Suprapubic skin (tissue), 4 donors: Measurements from ENCODE around the gene CEP41. TPM values are rescaled to one million over a fixed set of nuclear protein-coding genes. Genes with fewer than 3 reads are reported as not detected.
"Not testable (repeated sequence)": the region's sequence is repeated elsewhere in the genome, so short reads cannot be mapped to it uniquely, and the experiment has no call there.

Source experiments
- DNase-seq, 2 donors: peaks; one replicate each; pipeline ENCODE4 v3.0.0-alpha.2; 2019; ENCODE audit warnings: low spot score in 2 of 2
- H3K27ac ChIP-seq: fragments of 200-600 bp; sonication (generic); one replicate; pipeline ENCODE4 v1.5.1; 2019
- H3K27me3 ChIP-seq: fragments of 200-600 bp; sonication (generic); one replicate; pipeline ENCODE4 v1.5.1; 2019
- H3K36me3 ChIP-seq: fragments of 200-600 bp; sonication (generic); one replicate; pipeline ENCODE4 v1.5.1; 2019
- H3K4me1 ChIP-seq: fragments of 200-600 bp; sonication (generic); one replicate; pipeline ENCODE4 v1.5.1; 2019
- H3K4me3 ChIP-seq: fragments of 200-600 bp; sonication (generic); one replicate; pipeline ENCODE4 v1.5.1; 2019; ENCODE audit warnings: mild to moderate bottlenecking
- H3K9me3 ChIP-seq: fragments of 200-600 bp; sonication (generic); one replicate; pipeline ENCODE4 v1.5.1; 2019
- EP300 ChIP-seq: sonication (generic); formaldehyde crosslinking; IDR thresholded peaks from one replicate; pipeline ENCODE4 v1.6.1; 2017; ENCODE audit warnings: antibody characterized with exemption
- POLR2A ChIP-seq, 2 donors: fragments of 450-650 bp; IDR thresholded peaks; one replicate each; pipeline ENCODE4 v1.6.1; 2017; ENCODE audit warnings: antibody characterized with exemption in 2 of 2, mild to moderate bottlenecking in 2 of 2, moderate library complexity in 2 of 2
- POLR2AphosphoS5 ChIP-seq, 3 donors: sonication (generic); formaldehyde crosslinking; IDR thresholded peaks; one replicate each; pipeline ENCODE4 v1.6.1; 2017; ENCODE audit warnings: antibody characterized with exemption in 3 of 3
- WGBS: methylation state at CpG from one replicate; pipeline ENCODE4 v1.1.5; 2018; 5-methylcytosine and 5-hydroxymethylcytosine counted together
- total RNA-seq, 4 donors: library from RNA; depleted of rRNA; stranded (reverse); fragments of >200 nt; gene quantifications; one replicate each; pipeline ENCODE4 v1.1.0, GENCODE V29; 2016
- TF ChIP-seq, protein P1 (sequence below), 2 donors: fragments of 200-600 bp in 1 of 2; fragments of 450-650 bp in 1 of 2; sonication (generic) in 1 of 2; IDR thresholded peaks; one replicate each; pipeline ENCODE4 v1.5.1; 2016 to 2019; ENCODE audit warnings: antibody characterized with exemption in 2 of 2, mild to moderate bottlenecking in 1 of 2, moderate library complexity in 1 of 2

CEP41 gene
- total RNA-seq, 4 donors from 2014 or later: 1.1 to 4.6 (median 4.2) TPM

DNA sequence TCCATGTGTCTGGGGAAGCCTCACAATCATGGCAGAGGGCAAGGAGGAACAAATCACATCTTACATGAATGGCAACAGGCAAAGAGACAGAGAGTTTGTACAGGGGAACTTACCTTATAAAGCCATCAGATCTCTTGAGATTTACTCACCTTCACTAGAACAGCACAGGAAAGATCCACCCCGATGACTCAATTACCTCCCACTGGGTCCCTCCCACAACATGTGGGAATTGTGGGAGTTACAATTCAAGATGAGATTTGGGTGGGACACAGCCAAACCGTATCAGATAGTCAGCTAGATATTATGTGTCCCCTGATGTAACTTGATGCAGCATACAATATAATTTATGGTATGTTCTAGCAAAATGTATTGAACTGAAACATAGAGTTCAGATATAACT is 14.1 kb upstream of the CEP41 start:
- TF ChIP-seq POLR2A (IDR thresholded peaks at IDR 0.05) (no peak), EP300 (no peak), POLR2AphosphoS5 (IDR thresholded peaks at IDR 0.05) (no peak)
- TF ChIP-seq, protein P1, sequence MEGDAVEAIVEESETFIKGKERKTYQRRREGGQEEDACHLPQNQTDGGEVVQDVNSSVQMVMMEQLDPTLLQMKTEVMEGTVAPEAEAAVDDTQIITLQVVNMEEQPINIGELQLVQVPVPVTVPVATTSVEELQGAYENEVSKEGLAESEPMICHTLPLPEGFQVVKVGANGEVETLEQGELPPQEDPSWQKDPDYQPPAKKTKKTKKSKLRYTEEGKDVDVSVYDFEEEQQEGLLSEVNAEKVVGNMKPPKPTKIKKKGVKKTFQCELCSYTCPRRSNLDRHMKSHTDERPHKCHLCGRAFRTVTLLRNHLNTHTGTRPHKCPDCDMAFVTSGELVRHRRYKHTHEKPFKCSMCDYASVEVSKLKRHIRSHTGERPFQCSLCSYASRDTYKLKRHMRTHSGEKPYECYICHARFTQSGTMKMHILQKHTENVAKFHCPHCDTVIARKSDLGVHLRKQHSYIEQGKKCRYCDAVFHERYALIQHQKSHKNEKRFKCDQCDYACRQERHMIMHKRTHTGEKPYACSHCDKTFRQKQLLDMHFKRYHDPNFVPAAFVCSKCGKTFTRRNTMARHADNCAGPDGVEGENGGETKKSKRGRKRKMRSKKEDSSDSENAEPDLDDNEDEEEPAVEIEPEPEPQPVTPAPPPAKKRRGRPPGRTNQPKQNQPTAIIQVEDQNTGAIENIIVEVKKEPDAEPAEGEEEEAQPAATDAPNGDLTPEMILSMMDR (IDR thresholded peaks at IDR 0.05): no peak
- no peaks in the 10 kb centered on the region for H3K36me3 ChIP-seq
- WGBS: 66% methylated on average over 2 of the region's 2 CpGs
- no peaks in the 10 kb centered on the region for H3K4me1 ChIP-seq
- H3K27ac ChIP-seq: no peak overlapping the region
- H3K27me3 ChIP-seq: no peaks in the 10 kb centered on the region
- peaks cover 9% of the 10 kb centered on the region for H3K9me3 ChIP-seq
- no peak for DNase-seq
- no peak overlapping the region for H3K4me3 ChIP-seq

DNA sequence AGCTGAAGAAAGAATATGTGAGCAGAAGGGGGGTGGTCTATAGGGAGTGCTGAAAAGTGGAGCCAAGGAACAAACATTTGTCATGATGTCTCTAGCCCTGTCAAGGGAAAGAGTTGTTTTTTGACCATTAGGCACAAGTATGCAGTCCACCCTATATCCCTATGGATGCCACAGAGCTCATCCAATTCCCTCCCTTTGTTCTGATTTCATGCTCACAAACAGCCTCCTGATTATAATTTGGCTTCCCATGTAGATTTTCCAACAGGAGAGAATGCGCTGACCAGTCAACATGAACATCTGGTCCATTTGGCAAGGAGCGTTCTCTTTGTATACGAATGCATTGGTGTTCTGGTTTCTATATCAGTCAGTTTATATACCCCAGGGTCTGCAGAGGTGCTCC is 12.1 kb upstream of the CEP41 start:
- Histone ChIP-seq H3K9me3 (peaks cover under 1% of the 10 kb centered on the region), H3K27me3 (no peaks in the 10 kb centered on the region), H3K27ac (no peak overlapping the region), H3K4me1 (no peaks in the 10 kb centered on the region), H3K36me3 (no peaks in the 10 kb centered on the region), H3K4me3 (no peak overlapping the region)
- TF ChIP-seq EP300: no peak
- TF ChIP-seq POLR2A (IDR thresholded peaks at IDR 0.05): no peak
- no peak for TF ChIP-seq POLR2AphosphoS5 (IDR thresholded peaks at IDR 0.05)
- TF ChIP-seq, protein P1 (IDR thresholded peaks at IDR 0.05): no peak
- no peak for DNase-seq
- 61% methylated on average over 3 of the region's 3 CpGs for WGBS

DNA sequence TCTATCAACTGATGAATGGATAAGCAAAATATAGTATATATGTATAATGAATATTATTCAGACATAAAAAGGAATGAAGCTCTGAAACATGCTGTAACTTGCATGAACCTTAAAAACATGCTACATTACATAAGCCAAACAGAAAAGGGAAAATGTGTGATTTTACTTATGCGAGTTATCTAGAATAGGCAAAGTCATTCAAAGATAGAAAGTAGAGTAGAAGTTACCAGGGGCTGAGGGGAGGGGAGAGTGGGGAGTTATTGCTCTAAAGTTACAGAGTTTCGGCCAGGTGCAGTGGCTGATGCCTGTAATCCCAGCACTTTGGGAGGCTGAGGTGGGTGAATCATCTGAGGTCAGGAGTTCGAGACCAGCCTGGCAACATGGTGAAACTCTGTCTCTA is 10.5 kb upstream of the CEP41 start:
- not testable (repeated sequence) for DNase-seq, H3K36me3 ChIP-seq, H3K27ac ChIP-seq, H3K4me1 ChIP-seq, H3K4me3 ChIP-seq, H3K27me3 ChIP-seq, H3K9me3 ChIP-seq
- 86% methylated on average over 3 of the region's 3 CpGs for WGBS

DNA sequence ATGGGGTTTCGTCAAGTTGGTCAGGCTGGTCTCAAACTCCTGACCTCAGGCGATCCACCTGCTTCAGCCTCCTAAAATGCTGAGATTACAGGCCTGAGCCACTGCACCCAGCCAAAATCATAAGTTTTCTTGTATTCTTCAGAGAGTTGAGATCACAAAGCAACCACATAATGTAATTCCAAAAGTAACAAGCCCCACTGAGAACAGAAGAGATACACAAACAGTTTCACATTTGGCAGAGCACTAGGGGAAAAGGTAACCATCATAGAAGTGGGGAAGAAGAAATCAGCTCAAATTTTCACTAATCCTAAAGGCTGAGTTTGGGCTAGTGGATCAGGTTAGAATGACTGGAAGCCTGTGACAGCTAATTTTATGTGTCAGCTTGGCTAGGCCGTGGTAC is 5.4 kb upstream of the CEP41 start:
- no peak for TF ChIP-seq POLR2A (IDR thresholded peaks at IDR 0.05)
- TF ChIP-seq, protein P1 (IDR thresholded peaks at IDR 0.05): no peak
- no peak for TF ChIP-seq POLR2AphosphoS5 (IDR thresholded peaks at IDR 0.05)
- TF ChIP-seq EP300: no peak
- Histone ChIP-seq H3K4me3 (no peak overlapping the region), H3K36me3 (no peaks in the 10 kb centered on the region), H3K27me3 (no peaks in the 10 kb centered on the region), H3K9me3 (peaks cover 3% of the 10 kb centered on the region), H3K4me1 (peaks cover 9% of the 10 kb centered on the region), H3K27ac (no peak overlapping the region)
- no peak for DNase-seq
- 87% methylated on average over 3 of the region's 3 CpGs for WGBS

DNA sequence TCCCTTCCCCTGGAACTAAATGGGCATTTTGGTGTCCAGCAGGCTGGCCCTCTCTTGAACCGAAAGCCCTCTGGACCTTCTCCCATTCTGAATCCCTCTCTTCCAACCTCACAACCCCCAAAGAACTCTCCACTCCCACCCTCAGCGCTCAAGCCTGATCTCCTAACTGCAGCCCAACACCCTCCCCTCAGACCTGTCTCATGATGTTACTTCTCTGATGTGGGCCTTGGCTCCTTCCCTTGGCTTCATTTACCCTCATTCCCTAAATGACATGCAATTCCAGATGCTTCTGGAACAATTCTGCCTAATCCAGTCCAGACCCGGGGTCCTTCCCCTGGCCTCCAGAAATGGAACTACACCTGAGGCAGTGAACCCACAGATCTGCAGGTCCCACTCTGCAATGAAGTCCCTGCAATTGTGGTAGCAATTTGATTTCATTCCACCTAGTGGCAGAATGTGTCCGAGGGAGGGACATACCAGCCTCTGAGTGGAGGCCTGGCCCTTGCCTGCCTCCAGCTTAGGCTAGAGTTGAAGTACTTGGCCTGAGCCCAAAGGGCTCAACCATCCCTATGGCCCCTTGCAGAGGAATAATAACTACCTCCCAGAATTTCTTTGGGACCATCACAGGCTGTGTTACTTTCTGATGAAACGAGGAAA is 4.1 kb upstream of the CEP41 start:
- Histone ChIP-seq H3K27ac (no peak overlapping the region), H3K9me3 (peaks cover 3% of the 10 kb centered on the region)
- 80% methylated on average over 5 of the region's 5 CpGs for WGBS

More for the DNA sequence above, 4.1 kb upstream of the CEP41 start:
- Histone ChIP-seq H3K4me1 (peaks cover 16% of the 10 kb centered on the region), H3K36me3 (no peaks in the 10 kb centered on the region), H3K27me3 (no peaks in the 10 kb centered on the region), H3K4me3 (no peak overlapping the region)
- no peak for TF ChIP-seq POLR2AphosphoS5 (IDR thresholded peaks at IDR 0.05)
- no peak for TF ChIP-seq EP300
- no peak for TF ChIP-seq POLR2A (IDR thresholded peaks at IDR 0.05)
- TF ChIP-seq, protein P1 (IDR thresholded peaks at IDR 0.05): no peak
- no peak for DNase-seq
